ENCODE measurements around the gene SHC3.

The SHC3 gene

GRCh38 chr9:89153232-89154017 lies 25.2 kb downstream of the SHC3 start:
- no peak for DNase-seq

- no peak for DNase-seq
Measured at GRCh38 chr9:89149726-89150125, 28.9 kb downstream of the SHC3 start.

- no peak for DNase-seq
Measured at GRCh38 chr9:89145097-89145496, 33.5 kb downstream of the SHC3 start.

GRCh38 chr9:89144238-89144637 lies 34.4 kb downstream of the SHC3 start:
- DNase-seq: no peak

- DNase-seq: no peak
Measured at GRCh38 chr9:89143266-89143665, 35.4 kb downstream of the SHC3 start.

GRCh38 chr9:89139455-89139854 lies 39.2 kb downstream of the SHC3 start:
- DNase-seq: no peak

GRCh38 chr9:89138463-89139390 lies 39.9 kb downstream of the SHC3 start:
- DNase-seq: no peak

GRCh38 chr9:89137542-89138462 lies 40.8 kb downstream of the SHC3 start:
- no peak for DNase-seq

GRCh38 chr9:89135591-89136166 lies 42.9 kb downstream of the SHC3 start:
- DNase-seq: no peak

- DNase-seq: no peak
Measured at GRCh38 chr9:89134709-89135108, 43.9 kb downstream of the SHC3 start.

GRCh38 chr9:89122949-89123348 lies 55.7 kb downstream of the SHC3 start:
- no peak for DNase-seq

- DNase-seq: no peak
Measured at GRCh38 chr9:89120704-89121103, 57.9 kb downstream of the SHC3 start.

GRCh38 chr9:89116805-89117192 lies 61.8 kb downstream of the SHC3 start:
- DNase-seq: no peak

- no peak for DNase-seq
Measured at GRCh38 chr9:89116064-89116804, 62.4 kb downstream of the SHC3 start.

- DNase-seq: no peak
Measured at GRCh38 chr9:89115426-89115825, 63.2 kb downstream of the SHC3 start.

- no peak for DNase-seq
Measured at GRCh38 chr9:89114741-89115140, 63.9 kb downstream of the SHC3 start.

- no peak for DNase-seq
Measured at GRCh38 chr9:89113851-89114250, 64.8 kb downstream of the SHC3 start.

- no peak for DNase-seq
Measured at GRCh38 chr9:89112243-89112642, 66.4 kb downstream of the SHC3 start.

GRCh38 chr9:89109666-89110065 lies 69.0 kb downstream of the SHC3 start:
- DNase-seq: no peak

GRCh38 chr9:89107406-89107805 lies 71.2 kb downstream of the SHC3 start:
- DNase-seq: no peak

GRCh38 chr9:89106224-89106851 lies 72.3 kb downstream of the SHC3 start:
- no peak for DNase-seq
